ENCODE results near the gene RIC8B. TPM values are rescaled to one million over a fixed set of nuclear protein-coding genes. Genes with fewer than 3 reads are reported as not detected.

Gene RIC8B
- total RNA-seq, 6 experiments from 2014 or later, result 8.0 to 12.0 (median 10.2) TPM

- DNase-seq, result no peak
- H3K27me3 Mint-ChIP-seq (ENCODE audit: insufficient read depth), result no peaks in the 10 kb centered on the region; the same call in 1 of the 2 replicates
- no peak overlapping the region for H3K4me3 Mint-ChIP-seq
- no peaks in the 10 kb centered on the region for H3K9me3 Mint-ChIP-seq
- no peaks in the 10 kb centered on the region for H3K4me1 Mint-ChIP-seq (ENCODE audit: low read depth)
- no peak for TF ChIP-seq CTCF (IDR thresholded peaks at IDR 0.05)
- peaks cover 12% of the 10 kb centered on the region for H3K36me3 Mint-ChIP-seq (ENCODE audit: low read depth)
- no peak overlapping the region for H3K27ac Mint-ChIP-seq
Measured at GRCh38 chr12:106801830-106802533, 27.5 kb downstream of the RIC8B start.

GRCh38 chr12:106804668-106805067 lies 30.2 kb downstream of the RIC8B start:
- no peak overlapping the region for H3K4me3 Mint-ChIP-seq
- H3K9me3 Mint-ChIP-seq, result no peaks in the 10 kb centered on the region
- no peak for DNase-seq
- H3K4me1 Mint-ChIP-seq (ENCODE audit: low read depth), result no peaks in the 10 kb centered on the region
- peaks cover 7% of the 10 kb centered on the region for H3K36me3 Mint-ChIP-seq (ENCODE audit: low read depth)
- H3K27me3 Mint-ChIP-seq (ENCODE audit: insufficient read depth), result no peaks in the 10 kb centered on the region; the same call in 1 of the 2 replicates
- TF ChIP-seq CTCF (IDR thresholded peaks at IDR 0.05), result no peak
- peak overlapping the region; percentile 8; the same call in 1 of the 2 replicates for H3K27ac Mint-ChIP-seq

- Mint-ChIP-seq H3K9me3 (no peaks in the 10 kb centered on the region), H3K27me3 (ENCODE audit: insufficient read depth) (no peaks in the 10 kb centered on the region), H3K27ac (no peak overlapping the region), H3K4me3 (no peak overlapping the region), H3K4me1 (ENCODE audit: low read depth) (0 out of 2 replicates have a peak, but pooled peaks cover 6% of the 10 kb centered on the region), H3K36me3 (ENCODE audit: low read depth) (peaks cover 5% of the 10 kb centered on the region; the same call in 1 of the 2 replicates)
- TF ChIP-seq CTCF (IDR thresholded peaks at IDR 0.05), result no peak
- no peak for DNase-seq
Measured at GRCh38 chr12:106814714-106815113, 40.2 kb downstream of the RIC8B start.

- Mint-ChIP-seq H3K27ac (no peak overlapping the region), H3K36me3 (ENCODE audit: low read depth) (peaks cover 5% of the 10 kb centered on the region; the same call in 1 of the 2 replicates), H3K4me3 (no peak overlapping the region), H3K9me3 (no peaks in the 10 kb centered on the region), H3K27me3 (ENCODE audit: insufficient read depth) (no peaks in the 10 kb centered on the region), H3K4me1 (ENCODE audit: low read depth) (0 out of 2 replicates have a peak, but pooled peaks cover 6% of the 10 kb centered on the region)
- no peak for DNase-seq
- no peak for TF ChIP-seq CTCF (IDR thresholded peaks at IDR 0.05)
Measured at GRCh38 chr12:106815741-106816140, 41.3 kb downstream of the RIC8B start.

- H3K4me3 Mint-ChIP-seq, result no peak overlapping the region
- DNase-seq, result no peak
- H3K36me3 Mint-ChIP-seq (ENCODE audit: low read depth), result peaks cover 5% of the 10 kb centered on the region; the same call in 1 of the 2 replicates
- H3K27ac Mint-ChIP-seq, result no peak overlapping the region
- no peaks in the 10 kb centered on the region for H3K27me3 Mint-ChIP-seq (ENCODE audit: insufficient read depth)
- H3K4me1 Mint-ChIP-seq (ENCODE audit: low read depth), result 0 out of 2 replicates have a peak, but pooled peaks cover 6% of the 10 kb centered on the region
- no peak for TF ChIP-seq CTCF (IDR thresholded peaks at IDR 0.05)
- no peaks in the 10 kb centered on the region for H3K9me3 Mint-ChIP-seq
Measured at GRCh38 chr12:106816231-106816630, 41.7 kb downstream of the RIC8B start.

Measured in HFFc6 (cell line).